Measurements from ENCODE around the gene IL1RL2.
A peak's percentile ranks its signal among the peaks of the same experiment; 100 is the strongest.

Gene IL1RL2

DNA sequence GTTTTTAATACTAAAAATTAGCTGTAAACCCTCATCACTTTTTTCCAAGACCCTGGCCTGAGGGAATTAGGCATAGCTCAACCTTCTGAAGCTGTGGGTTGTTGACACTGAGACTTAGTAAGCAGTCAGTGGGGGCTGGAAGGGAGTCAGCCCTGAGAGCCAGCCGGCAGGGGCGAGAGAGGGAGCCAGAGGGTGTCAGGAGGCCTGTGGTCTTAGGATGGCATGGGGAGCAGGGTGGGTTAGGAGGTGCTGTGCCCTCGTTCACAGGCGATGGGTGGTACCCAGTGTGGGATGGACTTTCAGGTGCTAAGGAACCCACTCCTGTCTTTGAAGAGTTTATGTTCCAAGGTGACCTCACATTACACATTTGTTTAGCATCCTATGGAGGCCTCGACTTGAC, 49.3 kb downstream of the IL1RL2 start:
- H3K4me3 ChIP-seq (ENCODE audit: low read length), result no peak overlapping the region
- TF ChIP-seq, protein P1, sequence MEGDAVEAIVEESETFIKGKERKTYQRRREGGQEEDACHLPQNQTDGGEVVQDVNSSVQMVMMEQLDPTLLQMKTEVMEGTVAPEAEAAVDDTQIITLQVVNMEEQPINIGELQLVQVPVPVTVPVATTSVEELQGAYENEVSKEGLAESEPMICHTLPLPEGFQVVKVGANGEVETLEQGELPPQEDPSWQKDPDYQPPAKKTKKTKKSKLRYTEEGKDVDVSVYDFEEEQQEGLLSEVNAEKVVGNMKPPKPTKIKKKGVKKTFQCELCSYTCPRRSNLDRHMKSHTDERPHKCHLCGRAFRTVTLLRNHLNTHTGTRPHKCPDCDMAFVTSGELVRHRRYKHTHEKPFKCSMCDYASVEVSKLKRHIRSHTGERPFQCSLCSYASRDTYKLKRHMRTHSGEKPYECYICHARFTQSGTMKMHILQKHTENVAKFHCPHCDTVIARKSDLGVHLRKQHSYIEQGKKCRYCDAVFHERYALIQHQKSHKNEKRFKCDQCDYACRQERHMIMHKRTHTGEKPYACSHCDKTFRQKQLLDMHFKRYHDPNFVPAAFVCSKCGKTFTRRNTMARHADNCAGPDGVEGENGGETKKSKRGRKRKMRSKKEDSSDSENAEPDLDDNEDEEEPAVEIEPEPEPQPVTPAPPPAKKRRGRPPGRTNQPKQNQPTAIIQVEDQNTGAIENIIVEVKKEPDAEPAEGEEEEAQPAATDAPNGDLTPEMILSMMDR (conservative IDR thresholded peaks at IDR 0.05; ENCODE audit: low read length), result no peak
- DNase-seq (ENCODE audit: low read depth), result no peak

DNA sequence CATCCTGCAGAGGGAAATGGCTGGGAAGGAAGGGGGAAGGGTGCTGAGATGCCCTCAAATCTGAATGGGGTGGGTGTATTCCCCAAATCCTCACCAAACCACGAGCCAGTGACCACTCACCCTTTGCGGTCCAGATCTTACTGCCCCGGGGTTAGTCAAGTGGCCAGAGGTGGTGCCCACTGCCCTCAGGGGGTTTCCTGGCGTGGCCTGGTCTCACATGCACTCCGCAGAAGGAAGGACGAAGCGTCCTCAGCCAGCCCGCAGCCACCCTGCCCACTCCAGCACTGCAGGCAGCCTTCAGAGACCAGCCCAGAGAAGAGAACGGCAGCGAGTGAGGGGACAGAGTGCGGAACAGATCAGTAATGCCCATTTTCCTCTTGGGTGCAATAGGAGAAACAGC, 50.4 kb downstream of the IL1RL2 start:
- H3K4me3 ChIP-seq (ENCODE audit: low read length), result no peak overlapping the region
- TF ChIP-seq, protein P1 (conservative IDR thresholded peaks at IDR 0.05; ENCODE audit: low read length), result no peak
- DNase-seq (ENCODE audit: low read depth), result no peak

- peak; percentile 59 for DNase-seq (ENCODE audit: low read depth)
- no peak overlapping the region for H3K4me3 ChIP-seq (ENCODE audit: low read length)
- TF ChIP-seq, protein P1 (conservative IDR thresholded peaks at IDR 0.05; ENCODE audit: low read length), result no peak
Observed at GRCh38 chr2:102238039-102238756, 51.4 kb downstream of the IL1RL2 start.

GRCh38 chr2:102238778-102239177, 52.0 kb downstream of the IL1RL2 start:
- DNase-seq (ENCODE audit: low read depth), result no peak
- TF ChIP-seq, protein P1 (conservative IDR thresholded peaks at IDR 0.05; ENCODE audit: low read length), result no peak
- H3K4me3 ChIP-seq (ENCODE audit: low read length), result no peak overlapping the region

- no peak overlapping the region for H3K4me3 ChIP-seq (ENCODE audit: low read length)
- DNase-seq (ENCODE audit: low read depth), result no peak
- TF ChIP-seq, protein P1 (conservative IDR thresholded peaks at IDR 0.05; ENCODE audit: low read length), result no peak
Observed at GRCh38 chr2:102239344-102239743, 52.5 kb downstream of the IL1RL2 start.

DNA sequence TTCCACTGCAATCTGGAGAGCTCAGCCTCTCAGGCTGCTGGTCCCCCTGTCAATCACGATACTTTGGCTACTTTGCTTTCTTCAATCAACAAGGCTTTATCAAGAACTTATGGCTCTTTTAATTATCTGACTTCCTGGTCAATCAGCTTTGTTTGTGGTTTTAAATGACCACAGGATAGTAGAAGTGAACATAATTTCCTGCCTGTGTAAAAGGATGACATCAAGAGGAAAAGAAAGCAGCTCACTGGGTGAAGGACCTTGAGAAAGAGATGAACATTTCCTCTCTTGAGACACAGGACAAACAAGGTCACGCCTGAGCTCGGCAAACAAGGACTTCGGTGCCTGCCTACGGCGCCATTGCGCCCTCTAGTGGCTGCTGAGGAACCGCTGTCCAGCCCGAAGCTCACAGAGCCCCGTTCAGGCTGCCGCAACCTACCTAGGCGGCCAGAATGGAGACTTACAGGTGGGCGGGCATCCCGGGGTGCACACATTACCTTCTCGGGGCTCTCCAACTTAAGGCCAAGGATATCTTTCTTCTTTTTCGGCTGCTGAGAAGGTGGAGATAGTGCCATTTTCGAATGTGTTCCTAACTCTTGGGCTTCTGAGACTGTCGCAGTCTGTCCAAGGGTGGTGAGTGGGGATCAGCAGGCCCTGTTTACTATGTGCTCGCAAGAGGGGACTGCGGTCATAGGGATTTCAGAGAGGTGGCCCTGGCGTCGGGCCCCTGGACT, 54.0 kb downstream of the IL1RL2 start:
- DNase-seq (ENCODE audit: low read depth), result peak; percentile 98
- TF ChIP-seq, protein P1 (conservative IDR thresholded peaks at IDR 0.05; ENCODE audit: low read length), result peak; percentile 99
- peak overlapping the region; percentile 5 for H3K4me3 ChIP-seq (ENCODE audit: low read length)

Data from AG10803 (cell line).